Neural progenitor cell (in vitro differentiated cells): Measurements from ENCODE around the gene NRROS. TPM values are rescaled to one million over a fixed set of nuclear protein-coding genes. Genes with fewer than 3 reads are reported as not detected.

Experiments
- DNase-seq: peaks from one replicate; pipeline ENCODE4 v3.0.0-alpha.2; 2016; ENCODE audit warnings: low spot score
- H2AFZ ChIP-seq: fragments of 200-600 bp; sonication (generic); replicated peaks from 2 replicates; pipeline ENCODE4 v1.6.1; 2016; ENCODE audit warnings: antibody characterized with exemption
- H3F3A ChIP-seq: fragments of 200-600 bp; sonication (generic); 2 replicates; pipeline ENCODE4 v1.6.1; 2016; ENCODE audit warnings: antibody characterized with exemption, low read depth
- H3K27ac ChIP-seq: fragments of 200-600 bp; sonication (generic); 2 replicates; pipeline ENCODE4 v1.5.1; 2016; ENCODE audit warnings: mild to moderate bottlenecking
- H3K27me3 ChIP-seq: fragments of 200-600 bp; sonication (generic); 2 replicates; pipeline ENCODE4 v1.6.1; 2016; ENCODE audit warnings: mild to moderate bottlenecking, moderate library complexity
- H3K36me3 ChIP-seq: fragments of 200-600 bp; sonication (generic); 2 replicates; pipeline ENCODE4 v1.5.1; 2016
- H3K4me1 ChIP-seq: fragments of 200-600 bp; sonication (generic); 2 replicates; pipeline ENCODE4 v1.6.1; 2016; ENCODE audit warnings: mixed run types
- H3K4me2 ChIP-seq: fragments of 200-600 bp; sonication (generic); 2 replicates; pipeline ENCODE4 v1.6.1; 2016
- H3K4me3 ChIP-seq: fragments of 200-600 bp; sonication (generic); 2 replicates; pipeline ENCODE4 v1.5.1; 2016
- H3K79me2 ChIP-seq: fragments of 200-600 bp; sonication (generic); 2 replicates; pipeline ENCODE4 v1.6.1; 2016; ENCODE audit warnings: low read depth
- H3K9ac ChIP-seq: fragments of 200-600 bp; sonication (generic); 2 replicates; pipeline ENCODE4 v1.6.1; 2016
- H3K9me3 ChIP-seq: fragments of 200-600 bp; sonication (generic); 2 replicates; pipeline ENCODE4 v1.5.1; 2016; ENCODE audit warnings: low read depth
- H4K20me1 ChIP-seq: fragments of 200-600 bp; sonication (generic); 2 replicates; pipeline ENCODE4 v1.6.1; 2016; ENCODE audit warnings: low read depth
- H3K27ac Mint-ChIP-seq: 3 replicates; pipeline ENCODE4 v1.8.0; 2021; ENCODE audit warnings: mixed read lengths
- H3K27me3 Mint-ChIP-seq: 2 replicates; pipeline ENCODE4 v1.8.0; 2022; ENCODE audit warnings: low read depth, mild to moderate bottlenecking, inconsistent platforms, moderate library complexity, mixed read lengths; ENCODE audit not compliant: insufficient read depth
- H3K36me3 Mint-ChIP-seq: 3 replicates; pipeline ENCODE4 v1.8.0; 2021; ENCODE audit warnings: mixed read lengths
- H3K4me1 Mint-ChIP-seq: 3 replicates; pipeline ENCODE4 v1.8.0; 2021; ENCODE audit warnings: mixed read lengths
- H3K4me3 Mint-ChIP-seq: 3 replicates; pipeline ENCODE4 v1.8.0; 2021; ENCODE audit warnings: mild to moderate bottlenecking, moderate library complexity, mixed read lengths
- H3K9me3 Mint-ChIP-seq: 3 replicates; pipeline ENCODE4 v1.8.0; 2020; ENCODE audit warnings: mixed read lengths
- EZH2 ChIP-seq: fragments of 200-600 bp; sonication (generic); IDR thresholded peaks from 2 replicates; pipeline ENCODE4 v1.6.1; 2017; ENCODE audit warnings: antibody characterized with exemption, mild to moderate bottlenecking, moderate library complexity
- EZH2phosphoT487 ChIP-seq: fragments of 200-600 bp; sonication (generic); IDR thresholded peaks from 2 replicates; pipeline ENCODE4 v1.6.1; 2017; ENCODE audit warnings: antibody characterized with exemption
- total RNA-seq: library from RNA; depleted of rRNA; stranded (reverse); fragments of >200 nt; gene quantifications from 2 replicates; pipeline ENCODE4 v1.2.3, GENCODE V29; 2015; ENCODE audit warnings: low replicate concordance
- TF ChIP-seq, protein P1 (sequence below): fragments of 200-600 bp; sonication (generic); IDR thresholded peaks from 2 replicates; pipeline ENCODE4 v1.5.1; 2017; ENCODE audit warnings: antibody characterized with exemption, mild to moderate bottlenecking

The NRROS gene
- total RNA-seq, 1 donor from 2014 or later: 0.58 TPM

DNA sequence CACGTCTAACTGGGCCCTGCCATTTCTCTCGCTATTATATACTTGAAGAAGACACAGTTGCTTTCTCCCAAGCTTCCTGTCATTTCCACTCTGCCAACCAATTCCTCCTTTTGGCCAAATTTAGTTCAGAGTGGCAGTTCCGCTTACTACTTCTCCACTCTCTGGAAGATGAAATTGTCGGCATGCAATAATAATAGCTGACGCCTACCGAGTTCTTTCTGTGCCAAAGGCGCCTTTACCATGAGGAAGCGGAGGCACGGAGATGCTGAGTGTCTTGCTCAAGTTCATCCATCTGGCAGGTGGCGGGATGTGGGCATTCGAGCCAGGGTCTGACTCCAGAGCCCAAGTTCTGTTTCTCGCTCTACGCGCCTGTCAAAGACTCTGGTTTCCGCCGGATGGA, 14.6 kb upstream of the NRROS start:
- Histone ChIP-seq H3K79me2 (no peaks in the 10 kb centered on the region), H3K27me3 (no peaks in the 10 kb centered on the region), H3K9ac (no peak overlapping the region), H4K20me1 (no peaks in the 10 kb centered on the region), H2AFZ (no peak overlapping the region), H3K4me2 (no peak overlapping the region), H3F3A (peaks cover 18% of the 10 kb centered on the region), H3K4me3 (no peak overlapping the region), H3K4me1 (peaks cover 34% of the 10 kb centered on the region), H3K27ac (no peak overlapping the region), H3K36me3 (no peaks in the 10 kb centered on the region), H3K9me3 (no peaks in the 10 kb centered on the region)
- TF ChIP-seq EZH2 (no peak), EZH2phosphoT487 (no peak)
- H3K4me1 Mint-ChIP-seq: peaks cover 35% of the 10 kb centered on the region
- H3K36me3 Mint-ChIP-seq: no peaks in the 10 kb centered on the region
- no peak overlapping the region for H3K4me3 Mint-ChIP-seq
- no peak for DNase-seq
- H3K27me3 Mint-ChIP-seq: peaks cover 7% of the 10 kb centered on the region
- H3K27ac Mint-ChIP-seq: no peak overlapping the region
- no peaks in the 10 kb centered on the region for H3K9me3 Mint-ChIP-seq

DNA sequence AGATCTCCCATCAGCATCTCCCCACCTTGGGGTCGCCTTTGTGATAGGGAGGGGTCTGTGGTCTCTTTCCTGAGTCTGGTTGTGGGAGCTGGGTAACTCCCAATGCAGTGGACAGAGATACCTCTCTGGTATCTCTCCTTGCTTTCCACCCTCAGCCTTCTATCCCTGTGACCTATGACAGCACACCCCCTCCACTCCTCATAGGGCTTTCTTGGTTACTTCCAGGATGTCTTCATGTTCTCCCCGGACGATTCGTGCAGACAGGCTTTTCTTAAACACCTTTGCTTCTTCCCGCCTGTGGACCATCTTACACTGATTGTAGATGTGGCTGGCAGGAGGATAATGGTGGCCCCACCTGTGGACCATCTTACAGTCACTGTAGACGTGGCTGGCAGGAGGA, 14.2 kb upstream of the NRROS start:
- TF ChIP-seq EZH2phosphoT487: no peak
- no peak for TF ChIP-seq EZH2
- TF ChIP-seq, protein P1, sequence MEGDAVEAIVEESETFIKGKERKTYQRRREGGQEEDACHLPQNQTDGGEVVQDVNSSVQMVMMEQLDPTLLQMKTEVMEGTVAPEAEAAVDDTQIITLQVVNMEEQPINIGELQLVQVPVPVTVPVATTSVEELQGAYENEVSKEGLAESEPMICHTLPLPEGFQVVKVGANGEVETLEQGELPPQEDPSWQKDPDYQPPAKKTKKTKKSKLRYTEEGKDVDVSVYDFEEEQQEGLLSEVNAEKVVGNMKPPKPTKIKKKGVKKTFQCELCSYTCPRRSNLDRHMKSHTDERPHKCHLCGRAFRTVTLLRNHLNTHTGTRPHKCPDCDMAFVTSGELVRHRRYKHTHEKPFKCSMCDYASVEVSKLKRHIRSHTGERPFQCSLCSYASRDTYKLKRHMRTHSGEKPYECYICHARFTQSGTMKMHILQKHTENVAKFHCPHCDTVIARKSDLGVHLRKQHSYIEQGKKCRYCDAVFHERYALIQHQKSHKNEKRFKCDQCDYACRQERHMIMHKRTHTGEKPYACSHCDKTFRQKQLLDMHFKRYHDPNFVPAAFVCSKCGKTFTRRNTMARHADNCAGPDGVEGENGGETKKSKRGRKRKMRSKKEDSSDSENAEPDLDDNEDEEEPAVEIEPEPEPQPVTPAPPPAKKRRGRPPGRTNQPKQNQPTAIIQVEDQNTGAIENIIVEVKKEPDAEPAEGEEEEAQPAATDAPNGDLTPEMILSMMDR: no peak
- Mint-ChIP-seq H3K9me3 (no peaks in the 10 kb centered on the region), H3K27me3 (peaks cover 7% of the 10 kb centered on the region), H3K4me1 (peaks cover 31% of the 10 kb centered on the region), H3K36me3 (no peaks in the 10 kb centered on the region), H3K27ac (no peak overlapping the region), H3K4me3 (no peak overlapping the region)
- Histone ChIP-seq H3K9ac (no peak overlapping the region), H3K79me2 (no peaks in the 10 kb centered on the region), H3F3A (peaks cover 14% of the 10 kb centered on the region), H4K20me1 (no peaks in the 10 kb centered on the region), H3K4me1 (peaks cover 29% of the 10 kb centered on the region), H2AFZ (no peak overlapping the region), H3K27me3 (no peaks in the 10 kb centered on the region), H3K4me2 (no peak overlapping the region), H3K27ac (no peak overlapping the region), H3K4me3 (no peak overlapping the region), H3K9me3 (no peaks in the 10 kb centered on the region), H3K36me3 (no peaks in the 10 kb centered on the region)
- DNase-seq: no peak

DNA sequence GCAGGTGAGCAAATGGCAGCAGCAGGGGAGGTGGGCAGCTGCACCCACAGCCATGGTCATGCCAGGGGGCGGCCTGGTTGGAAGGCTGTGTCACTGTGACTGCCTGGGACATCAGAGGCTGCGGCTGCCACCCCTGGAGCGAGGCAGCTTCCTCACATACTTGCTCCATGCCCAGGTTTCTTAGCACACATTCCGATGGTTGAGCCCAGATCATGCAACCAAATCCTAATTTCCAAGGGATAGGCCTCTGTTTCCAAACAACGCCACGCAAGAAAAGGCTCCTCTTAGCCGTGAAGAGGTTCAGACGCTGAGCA, 11.6 kb upstream of the NRROS start:
- no peak overlapping the region for H3K4me3 Mint-ChIP-seq
- H3K27ac ChIP-seq: no peak overlapping the region

DNA sequence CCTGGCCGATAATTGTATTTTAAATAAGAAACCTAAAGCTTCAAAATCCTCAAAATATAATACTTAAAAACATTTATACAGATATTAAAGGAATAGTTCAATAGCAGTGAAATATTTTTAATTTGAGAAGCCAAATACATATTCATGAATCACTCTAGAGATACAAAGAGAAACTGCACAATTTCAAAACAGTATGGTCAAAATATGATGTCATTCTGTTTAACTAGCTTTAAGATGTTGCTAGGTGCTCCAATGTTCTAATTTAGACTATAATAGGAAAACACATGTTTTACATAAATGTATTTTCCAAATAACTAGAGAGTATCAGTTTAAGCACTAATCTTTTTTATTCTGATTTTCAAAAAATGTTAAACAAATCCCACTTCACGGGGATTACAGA, 10.3 kb upstream of the NRROS start:
- Histone ChIP-seq H3K9ac (no peak overlapping the region), H3F3A (peaks cover 43% of the 10 kb centered on the region), H3K36me3 (no peaks in the 10 kb centered on the region), H3K9me3 (no peaks in the 10 kb centered on the region), H4K20me1 (no peaks in the 10 kb centered on the region), H3K27me3 (no peaks in the 10 kb centered on the region), H2AFZ (no peak overlapping the region), H3K4me3 (no peak overlapping the region), H3K4me2 (no peak overlapping the region), H3K79me2 (no peaks in the 10 kb centered on the region), H3K27ac (no peak overlapping the region), H3K4me1 (peaks cover 28% of the 10 kb centered on the region)
- H3K27ac Mint-ChIP-seq: no peak overlapping the region
- H3K9me3 Mint-ChIP-seq: no peaks in the 10 kb centered on the region
- DNase-seq: no peak
- no peak for TF ChIP-seq EZH2phosphoT487
- TF ChIP-seq EZH2: no peak
- TF ChIP-seq, protein P1: no peak
- H3K4me1 Mint-ChIP-seq: peaks cover 45% of the 10 kb centered on the region
- no peaks in the 10 kb centered on the region for H3K36me3 Mint-ChIP-seq
- H3K4me3 Mint-ChIP-seq: no peak overlapping the region
- peaks cover 10% of the 10 kb centered on the region for H3K27me3 Mint-ChIP-seq

More for the DNA sequence above, 11.6 kb upstream of the NRROS start:
- H3K36me3 Mint-ChIP-seq: no peaks in the 10 kb centered on the region
- Histone ChIP-seq H4K20me1 (no peaks in the 10 kb centered on the region), H2AFZ (no peak overlapping the region), H3K4me3 (no peak overlapping the region), H3K9ac (no peak overlapping the region), H3K4me2 (no peak overlapping the region), H3K79me2 (no peaks in the 10 kb centered on the region), H3K9me3 (no peaks in the 10 kb centered on the region), H3K36me3 (no peaks in the 10 kb centered on the region), H3K4me1 (peaks cover 30% of the 10 kb centered on the region), H3K27me3 (no peaks in the 10 kb centered on the region), H3F3A (peaks cover 29% of the 10 kb centered on the region)
- TF ChIP-seq EZH2phosphoT487 (no peak), EZH2 (no peak)
- TF ChIP-seq, protein P1: no peak
- no peaks in the 10 kb centered on the region for H3K9me3 Mint-ChIP-seq
- H3K27ac Mint-ChIP-seq: peak overlapping the region; percentile 53
- peaks cover 36% of the 10 kb centered on the region for H3K4me1 Mint-ChIP-seq
- H3K27me3 Mint-ChIP-seq: peaks cover 7% of the 10 kb centered on the region
- no peak for DNase-seq
